Measurements from ENCODE around the gene ZNF841. TPM values are rescaled to one million over a fixed set of nuclear protein-coding genes. Genes with fewer than 3 reads are reported as not detected.
"Not testable (repeated sequence)": the region's sequence is repeated elsewhere in the genome, so short reads cannot be mapped to it uniquely, and the experiment has no call there.

Gene ZNF841
- total RNA-seq, 1 donor from 2014 or later = 14.3 TPM

DNA sequence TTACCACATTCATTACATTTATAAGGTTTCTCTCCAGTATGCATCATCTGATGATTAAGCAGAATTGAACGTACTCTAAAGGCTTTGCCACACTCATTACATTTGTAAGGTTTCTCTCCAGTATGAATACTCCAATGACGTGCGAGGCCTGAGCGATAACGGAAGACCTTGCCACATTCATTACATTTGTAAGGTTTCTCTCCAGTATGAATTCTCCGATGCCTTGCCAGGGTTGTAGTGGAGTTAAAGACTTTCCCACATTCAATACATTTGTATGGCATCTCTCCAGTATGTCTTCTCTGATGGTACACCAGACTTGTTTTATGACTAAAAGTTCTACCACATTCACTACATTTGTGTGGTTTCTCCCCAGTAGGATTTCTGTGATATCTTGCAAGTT is 30.2 kb downstream of the ZNF841 start:
- H3K4me3 Mint-ChIP-seq = no peak overlapping the region
- no peak overlapping the region for H3K27ac Mint-ChIP-seq (ENCODE audit: unreplicated experiment)
- peaks cover 75% of the 10 kb centered on the region for H3K36me3 Mint-ChIP-seq (ENCODE audit: low read depth)
- no peak for DNase-seq (ENCODE audit: low read depth, low spot score)
- H3K9me3 Mint-ChIP-seq = peaks cover 41% of the 10 kb centered on the region
- TF ChIP-seq, protein P1, sequence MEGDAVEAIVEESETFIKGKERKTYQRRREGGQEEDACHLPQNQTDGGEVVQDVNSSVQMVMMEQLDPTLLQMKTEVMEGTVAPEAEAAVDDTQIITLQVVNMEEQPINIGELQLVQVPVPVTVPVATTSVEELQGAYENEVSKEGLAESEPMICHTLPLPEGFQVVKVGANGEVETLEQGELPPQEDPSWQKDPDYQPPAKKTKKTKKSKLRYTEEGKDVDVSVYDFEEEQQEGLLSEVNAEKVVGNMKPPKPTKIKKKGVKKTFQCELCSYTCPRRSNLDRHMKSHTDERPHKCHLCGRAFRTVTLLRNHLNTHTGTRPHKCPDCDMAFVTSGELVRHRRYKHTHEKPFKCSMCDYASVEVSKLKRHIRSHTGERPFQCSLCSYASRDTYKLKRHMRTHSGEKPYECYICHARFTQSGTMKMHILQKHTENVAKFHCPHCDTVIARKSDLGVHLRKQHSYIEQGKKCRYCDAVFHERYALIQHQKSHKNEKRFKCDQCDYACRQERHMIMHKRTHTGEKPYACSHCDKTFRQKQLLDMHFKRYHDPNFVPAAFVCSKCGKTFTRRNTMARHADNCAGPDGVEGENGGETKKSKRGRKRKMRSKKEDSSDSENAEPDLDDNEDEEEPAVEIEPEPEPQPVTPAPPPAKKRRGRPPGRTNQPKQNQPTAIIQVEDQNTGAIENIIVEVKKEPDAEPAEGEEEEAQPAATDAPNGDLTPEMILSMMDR (conservative IDR thresholded peaks at IDR 0.05) = no peak
- H3K27me3 Mint-ChIP-seq (ENCODE audit: low read depth) = no peaks in the 10 kb centered on the region
- no peaks in the 10 kb centered on the region for H3K4me1 Mint-ChIP-seq

DNA sequence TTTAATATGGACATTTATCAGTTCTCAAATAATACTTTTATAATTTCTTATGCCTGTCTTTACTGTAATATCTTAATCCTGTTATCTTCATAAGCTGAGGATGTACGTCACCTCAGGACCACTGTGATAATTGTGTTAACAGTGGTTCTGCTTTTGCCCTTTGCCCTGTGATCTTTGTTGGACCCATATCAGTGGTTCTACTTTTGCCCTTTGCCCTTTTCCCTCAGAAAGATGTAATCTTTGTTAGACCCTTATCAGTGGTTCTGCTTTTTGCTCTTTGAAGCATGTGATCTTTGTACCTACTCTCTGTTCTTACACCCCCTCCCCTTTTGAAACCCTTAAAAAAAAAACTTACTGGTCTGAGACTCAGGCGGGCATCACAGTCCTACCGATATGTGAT is 39.1 kb downstream of the ZNF841 start:
- H3K9me3 Mint-ChIP-seq = peaks cover 31% of the 10 kb centered on the region
- H3K36me3 Mint-ChIP-seq (ENCODE audit: low read depth) = peaks cover 66% of the 10 kb centered on the region

DNA sequence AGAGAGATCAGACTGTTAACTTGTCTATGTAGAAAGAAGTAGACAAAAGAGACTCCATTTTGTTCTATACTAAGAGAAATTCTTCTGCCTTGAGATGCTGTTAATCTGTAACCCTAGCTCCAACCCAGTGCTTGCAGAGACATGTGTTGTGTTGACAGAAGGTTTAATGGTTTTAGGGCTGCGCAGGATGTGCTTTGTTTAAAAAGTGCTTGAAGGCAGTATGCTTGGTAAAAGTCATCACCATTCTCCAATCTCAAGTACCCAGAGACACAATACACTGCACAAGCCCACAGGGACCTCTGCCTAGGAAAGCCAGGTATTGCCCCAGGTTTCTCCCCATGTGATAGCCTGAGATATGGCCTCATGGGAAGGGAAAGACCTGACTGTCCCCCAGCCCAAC is 43.8 kb downstream of the ZNF841 start:
- H3K4me1 Mint-ChIP-seq = peaks cover 16% of the 10 kb centered on the region
- not testable (repeated sequence) for H3K4me3 Mint-ChIP-seq
- H3K36me3 Mint-ChIP-seq (ENCODE audit: low read depth) = peaks cover 58% of the 10 kb centered on the region

More for the DNA sequence above, 39.1 kb downstream of the ZNF841 start:
- H3K27me3 Mint-ChIP-seq (ENCODE audit: low read depth); DNase-seq (ENCODE audit: low read depth, low spot score); H3K4me1 Mint-ChIP-seq; H3K27ac Mint-ChIP-seq (ENCODE audit: unreplicated experiment); H3K4me3 Mint-ChIP-seq: not testable (repeated sequence)

DNA sequence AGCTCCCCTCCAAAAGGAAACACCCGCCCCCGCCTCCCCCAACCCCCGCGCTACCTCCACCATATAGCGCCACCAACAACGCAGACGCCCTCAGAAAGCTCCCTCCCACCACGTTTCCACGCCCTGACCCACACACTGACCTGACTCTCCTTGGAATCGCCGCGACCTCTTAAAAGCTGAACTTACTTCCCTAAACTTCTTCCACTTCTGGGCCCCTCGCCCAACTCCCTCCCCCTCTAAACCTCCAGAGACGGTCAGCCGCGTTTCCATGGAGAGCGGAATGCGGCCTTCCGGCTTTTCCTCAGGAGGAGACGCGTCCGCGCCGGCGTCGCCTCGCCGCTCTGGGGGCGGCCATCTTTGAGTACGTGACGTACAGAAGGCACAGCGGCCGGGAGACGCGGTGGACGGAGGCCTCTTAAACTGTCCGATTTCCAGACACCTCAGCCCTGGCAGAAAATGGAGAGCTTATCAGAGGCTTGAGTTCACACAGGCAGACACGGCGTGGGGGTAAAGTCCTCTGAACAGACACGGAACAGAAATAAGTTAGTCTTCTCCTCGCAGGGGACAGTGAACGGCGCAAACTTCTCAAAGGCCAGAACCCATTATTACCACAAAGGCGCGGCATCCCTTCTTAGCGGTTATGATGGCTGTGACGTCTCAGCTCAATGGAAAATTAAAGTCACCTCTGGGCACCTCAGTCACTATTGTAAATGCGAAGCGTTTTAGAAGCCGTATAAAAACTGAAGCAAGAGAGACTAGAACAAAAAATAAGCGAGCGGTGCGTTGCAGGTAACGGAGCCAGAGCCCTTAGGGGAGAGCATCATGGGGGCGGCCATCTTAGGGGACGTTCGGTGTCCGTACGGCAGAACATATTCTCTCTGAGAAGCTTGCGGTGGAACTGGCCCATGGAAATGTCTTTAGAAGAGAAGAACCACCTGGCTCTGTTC is 46.7 kb downstream of the ZNF841 start, which contains the start of gene ZNF432:
ZNF432 (minus strand) TSS at position 284 of the 947 bp plus-strand sequence. CDS start 1,970 bp downstream, outside the sequence.
- H3K27me3 Mint-ChIP-seq (ENCODE audit: low read depth) = peaks cover 2% of the 10 kb centered on the region
- H3K27ac Mint-ChIP-seq (ENCODE audit: unreplicated experiment) = peak within 1 kb of the TSS; percentile 100
- H3K36me3 Mint-ChIP-seq (ENCODE audit: low read depth) = peaks cover 61% of the 10 kb centered on the region
- H3K4me1 Mint-ChIP-seq = peaks cover 16% of the 10 kb centered on the region
- peaks cover 20% of the 10 kb centered on the region for H3K9me3 Mint-ChIP-seq
- peak within 1 kb of the TSS; percentile 97 for H3K4me3 Mint-ChIP-seq
- TF ChIP-seq, protein P1 (conservative IDR thresholded peaks at IDR 0.05) = no peak
- peak; percentile 86 for DNase-seq (ENCODE audit: low read depth, low spot score)

More for the DNA sequence above, 43.8 kb downstream of the ZNF841 start:
- H3K27ac Mint-ChIP-seq (ENCODE audit: unreplicated experiment); DNase-seq (ENCODE audit: low read depth, low spot score); H3K27me3 Mint-ChIP-seq (ENCODE audit: low read depth): not testable (repeated sequence)
- peaks cover 20% of the 10 kb centered on the region for H3K9me3 Mint-ChIP-seq

DNA sequence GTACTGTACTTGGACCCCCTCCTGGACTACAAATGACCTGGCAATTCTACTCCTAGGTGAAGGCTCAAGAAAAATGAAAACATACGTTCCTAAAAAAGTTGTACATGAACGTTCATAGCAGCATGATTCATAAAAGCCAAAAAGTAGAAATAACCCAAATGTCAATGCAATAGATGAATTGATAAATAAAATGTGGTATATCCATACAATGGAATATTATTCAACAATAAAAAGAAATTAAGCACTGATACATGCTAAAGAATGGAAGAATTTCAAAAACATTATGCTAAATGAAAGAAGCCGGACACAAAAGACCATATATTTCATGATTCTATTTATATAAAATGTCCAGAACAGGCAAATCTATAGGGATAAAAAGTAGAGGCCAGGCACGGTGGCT is 56.4 kb downstream of the ZNF841 start:
- no peak for DNase-seq (ENCODE audit: low read depth, low spot score)
- Mint-ChIP-seq H3K4me1 (no peaks in the 10 kb centered on the region), H3K36me3 (ENCODE audit: low read depth) (peaks cover 91% of the 10 kb centered on the region), H3K27ac (ENCODE audit: unreplicated experiment) (no peak overlapping the region), H3K4me3 (no peak overlapping the region), H3K9me3 (peaks cover 31% of the 10 kb centered on the region), H3K27me3 (ENCODE audit: low read depth) (no peaks in the 10 kb centered on the region)
- TF ChIP-seq, protein P1 (conservative IDR thresholded peaks at IDR 0.05) = no peak

DNA sequence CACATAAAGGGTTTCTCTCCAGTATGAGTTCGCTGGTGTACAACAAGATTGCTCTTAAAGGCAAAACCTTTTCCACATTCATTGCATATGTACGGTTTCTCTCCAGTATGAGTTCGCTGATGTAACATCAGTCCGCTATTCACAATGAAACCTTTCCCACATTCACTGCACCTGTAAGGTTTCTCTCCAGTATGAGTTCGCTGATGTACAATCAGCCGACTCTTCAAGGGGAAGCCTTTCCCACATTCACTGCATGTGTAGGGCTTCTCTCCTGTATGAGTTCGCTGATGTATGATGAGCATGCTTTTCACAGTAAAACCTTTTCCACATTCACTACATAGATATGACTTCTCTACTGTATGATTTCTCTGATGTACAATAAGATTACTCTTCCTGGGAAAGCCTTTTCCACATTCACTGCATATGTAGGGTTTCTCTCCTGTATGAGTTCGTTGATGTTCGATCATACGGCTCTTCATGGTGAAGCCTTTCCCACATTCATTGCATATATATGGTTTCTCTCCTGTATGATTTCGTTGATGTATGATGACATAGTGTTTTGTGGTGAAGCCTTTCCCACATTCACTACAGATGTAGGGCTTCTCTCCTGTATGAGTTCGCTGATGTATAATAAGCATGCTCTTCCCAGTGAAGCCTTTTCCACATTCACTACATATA is 61.4 kb downstream of the ZNF841 start:
- TF ChIP-seq, protein P1 (conservative IDR thresholded peaks at IDR 0.05) = no peak
- DNase-seq (ENCODE audit: low read depth, low spot score) = no peak
- peaks cover 85% of the 10 kb centered on the region for H3K36me3 Mint-ChIP-seq (ENCODE audit: low read depth)
- H3K4me3 Mint-ChIP-seq = peak overlapping the region; percentile 54
- peaks cover 39% of the 10 kb centered on the region for H3K9me3 Mint-ChIP-seq
- no peaks in the 10 kb centered on the region for H3K4me1 Mint-ChIP-seq
- no peak overlapping the region for H3K27ac Mint-ChIP-seq (ENCODE audit: unreplicated experiment)
- no peaks in the 10 kb centered on the region for H3K27me3 Mint-ChIP-seq (ENCODE audit: low read depth)

Measured in neural crest cell (in vitro differentiated cells).